H1 (cell line): ENCODE data around the gene DOHH.

ENCODE experiments used
- CEBPB ChIP-seq: IDR thresholded peaks from 2 replicates; pipeline ENCODE4 v1.6.1; 2012; ENCODE audit warnings: low read depth, low read length
- EGR1 ChIP-seq: IDR thresholded peaks from 2 replicates; pipeline ENCODE4 v1.6.1; 2011; ENCODE audit warnings: low read depth, low read length, borderline replicate concordance
- EP300 ChIP-seq, 2 experiments: IDR thresholded peaks; 1 replicate in 1 of 2; 2 replicates in 1 of 2; pipeline ENCODE4 v1.6.1; 2011 to 2012; ENCODE audit warnings: low read depth in 2 of 2, low read length in 2 of 2, mild to moderate bottlenecking in 2 of 2, borderline replicate concordance in 1 of 2, inconsistent platforms in 1 of 2, moderate library complexity in 1 of 2
- JUND ChIP-seq: IDR thresholded peaks from 2 replicates; pipeline ENCODE4 v1.6.1; 2011; ENCODE audit warnings: mild to moderate bottlenecking, improper control_type of control experiment, low read length
- POLR2A ChIP-seq, 2 experiments: IDR thresholded peaks; 1 replicate in 1 of 2; 2 replicates in 1 of 2; pipeline ENCODE4 v1.6.1; 2011; ENCODE audit warnings: low read depth in 2 of 2, low read length in 2 of 2, mild to moderate bottlenecking in 2 of 2; ENCODE audit errors: control extremely low read depth in 1 of 2
- POLR2AphosphoS5 ChIP-seq: IDR thresholded peaks from 2 replicates; pipeline ENCODE4 v1.6.1; 2011; ENCODE audit warnings: low read depth, low read length
- RXRA ChIP-seq: IDR thresholded peaks from 2 replicates; pipeline ENCODE4 v1.6.1; 2011; ENCODE audit warnings: low read depth, mild to moderate bottlenecking, low read length, moderate library complexity; ENCODE audit not compliant: insufficient read depth
- SIX5 ChIP-seq: IDR thresholded peaks from 2 replicates; pipeline ENCODE4 v1.6.1; 2011; ENCODE audit warnings: mild to moderate bottlenecking, low read depth, low read length
- TBP ChIP-seq: IDR thresholded peaks from 2 replicates; pipeline ENCODE4 v1.6.1; 2011; ENCODE audit warnings: low read depth, low read length, improper control_type of control experiment
- TF ChIP-seq, protein P1 (sequence below): IDR thresholded peaks from 2 replicates; pipeline ENCODE4 v1.6.1; 2012; ENCODE audit warnings: inconsistent platforms

DNA sequence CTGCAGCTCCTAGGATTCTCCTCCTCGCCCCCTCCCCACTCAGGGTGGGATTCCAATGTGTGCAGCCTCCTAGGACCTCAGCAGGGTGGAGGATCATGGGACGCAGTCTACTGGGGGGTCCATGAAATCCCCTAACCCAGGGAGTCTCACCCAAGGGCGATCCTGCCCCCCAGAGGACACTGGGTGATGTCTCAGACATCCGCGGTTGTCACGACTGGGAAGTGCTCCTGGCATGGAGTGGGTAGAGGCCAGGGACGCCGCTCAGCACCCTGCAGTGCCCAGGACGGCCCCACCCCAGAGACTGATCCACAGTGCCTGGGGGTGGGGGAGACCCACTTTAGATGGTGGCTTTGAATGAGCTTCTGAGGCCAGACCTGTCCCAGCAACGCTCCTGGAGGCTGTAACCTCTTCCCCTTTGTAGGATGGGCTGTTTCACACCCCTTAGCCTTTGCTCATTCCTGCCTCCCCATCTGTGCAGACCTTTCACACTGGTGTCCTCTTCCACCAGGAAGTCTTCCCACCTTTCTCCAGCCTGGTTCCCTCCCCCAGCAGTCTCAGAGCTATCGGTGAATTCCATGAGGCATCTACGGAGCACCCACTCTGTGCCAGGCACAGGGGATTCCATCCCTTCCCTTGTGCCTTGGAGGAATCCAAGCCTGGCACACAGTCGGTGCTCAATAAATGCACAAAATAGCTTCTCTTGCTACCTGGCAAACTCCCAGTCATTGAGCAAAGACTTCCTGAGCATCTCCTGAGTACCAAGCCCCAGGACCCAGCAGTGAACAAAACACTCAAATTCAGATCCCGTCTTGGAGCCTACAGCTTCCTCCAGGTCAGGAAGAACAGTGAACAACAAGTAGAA, 30.6 kb downstream of the DOHH start:
- TF ChIP-seq RXRA = no peak
- TF ChIP-seq, protein P1, sequence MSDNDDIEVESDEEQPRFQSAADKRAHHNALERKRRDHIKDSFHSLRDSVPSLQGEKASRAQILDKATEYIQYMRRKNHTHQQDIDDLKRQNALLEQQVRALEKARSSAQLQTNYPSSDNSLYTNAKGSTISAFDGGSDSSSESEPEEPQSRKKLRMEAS = no peak
- no peak for TF ChIP-seq SIX5
- TF ChIP-seq POLR2A (IDR thresholded peaks at IDR 0.05; ENCODE audit: control extremely low read depth in 1 of 2, low read depth in 2 of 2, low read length in 2 of 2) = no peak
- no peak for TF ChIP-seq JUND
- no peak for TF ChIP-seq EP300 (IDR thresholded peaks at IDR 0.05; ENCODE audit: borderline replicate concordance in 1 of 2, low read depth in 2 of 2, low read length in 2 of 2)
- no peak for TF ChIP-seq POLR2AphosphoS5
- TF ChIP-seq TBP = no peak
- TF ChIP-seq CEBPB = no peak
- TF ChIP-seq EGR1 = no peak
